Measurements from ENCODE around the gene FASTKD3.

DNA sequence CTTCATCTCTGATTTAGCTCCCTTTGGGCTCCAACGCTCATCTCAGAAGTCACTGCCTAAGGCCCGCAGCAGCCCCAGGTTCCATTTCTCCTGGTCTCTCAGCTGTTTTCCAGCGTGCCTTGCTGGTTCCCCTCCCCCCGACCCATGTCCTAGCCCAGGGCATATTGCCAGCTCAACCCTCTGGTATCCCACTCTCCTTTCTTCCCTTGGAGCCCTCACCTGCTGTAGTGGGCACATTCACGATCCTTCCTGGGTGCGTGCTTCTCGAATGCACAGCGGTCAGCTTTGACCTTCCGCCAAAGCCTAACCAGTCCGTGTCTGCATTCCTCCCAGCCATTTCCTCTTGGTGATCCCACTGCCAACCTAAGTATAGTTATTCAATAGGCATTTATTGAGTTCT lies 54.0 kb downstream of the FASTKD3 start:
- TF ChIP-seq, protein P1, sequence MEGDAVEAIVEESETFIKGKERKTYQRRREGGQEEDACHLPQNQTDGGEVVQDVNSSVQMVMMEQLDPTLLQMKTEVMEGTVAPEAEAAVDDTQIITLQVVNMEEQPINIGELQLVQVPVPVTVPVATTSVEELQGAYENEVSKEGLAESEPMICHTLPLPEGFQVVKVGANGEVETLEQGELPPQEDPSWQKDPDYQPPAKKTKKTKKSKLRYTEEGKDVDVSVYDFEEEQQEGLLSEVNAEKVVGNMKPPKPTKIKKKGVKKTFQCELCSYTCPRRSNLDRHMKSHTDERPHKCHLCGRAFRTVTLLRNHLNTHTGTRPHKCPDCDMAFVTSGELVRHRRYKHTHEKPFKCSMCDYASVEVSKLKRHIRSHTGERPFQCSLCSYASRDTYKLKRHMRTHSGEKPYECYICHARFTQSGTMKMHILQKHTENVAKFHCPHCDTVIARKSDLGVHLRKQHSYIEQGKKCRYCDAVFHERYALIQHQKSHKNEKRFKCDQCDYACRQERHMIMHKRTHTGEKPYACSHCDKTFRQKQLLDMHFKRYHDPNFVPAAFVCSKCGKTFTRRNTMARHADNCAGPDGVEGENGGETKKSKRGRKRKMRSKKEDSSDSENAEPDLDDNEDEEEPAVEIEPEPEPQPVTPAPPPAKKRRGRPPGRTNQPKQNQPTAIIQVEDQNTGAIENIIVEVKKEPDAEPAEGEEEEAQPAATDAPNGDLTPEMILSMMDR (IDR thresholded peaks at IDR 0.05) = no peak
- TF ChIP-seq POLR2A (IDR thresholded peaks at IDR 0.05) = no peak

All from esophagus squamous epithelium (tissue), 4 donors.